UCSD-AML1 (cell line): ENCODE results near the gene DOCK1.

ENCODE experiments used
- DNase-seq: peaks from one replicate; lab custom pipeline; 2025; ENCODE audit not compliant: unreplicated experiment; lab: John Stamatoyannopoulos, UW

Gene DOCK1

DNA sequence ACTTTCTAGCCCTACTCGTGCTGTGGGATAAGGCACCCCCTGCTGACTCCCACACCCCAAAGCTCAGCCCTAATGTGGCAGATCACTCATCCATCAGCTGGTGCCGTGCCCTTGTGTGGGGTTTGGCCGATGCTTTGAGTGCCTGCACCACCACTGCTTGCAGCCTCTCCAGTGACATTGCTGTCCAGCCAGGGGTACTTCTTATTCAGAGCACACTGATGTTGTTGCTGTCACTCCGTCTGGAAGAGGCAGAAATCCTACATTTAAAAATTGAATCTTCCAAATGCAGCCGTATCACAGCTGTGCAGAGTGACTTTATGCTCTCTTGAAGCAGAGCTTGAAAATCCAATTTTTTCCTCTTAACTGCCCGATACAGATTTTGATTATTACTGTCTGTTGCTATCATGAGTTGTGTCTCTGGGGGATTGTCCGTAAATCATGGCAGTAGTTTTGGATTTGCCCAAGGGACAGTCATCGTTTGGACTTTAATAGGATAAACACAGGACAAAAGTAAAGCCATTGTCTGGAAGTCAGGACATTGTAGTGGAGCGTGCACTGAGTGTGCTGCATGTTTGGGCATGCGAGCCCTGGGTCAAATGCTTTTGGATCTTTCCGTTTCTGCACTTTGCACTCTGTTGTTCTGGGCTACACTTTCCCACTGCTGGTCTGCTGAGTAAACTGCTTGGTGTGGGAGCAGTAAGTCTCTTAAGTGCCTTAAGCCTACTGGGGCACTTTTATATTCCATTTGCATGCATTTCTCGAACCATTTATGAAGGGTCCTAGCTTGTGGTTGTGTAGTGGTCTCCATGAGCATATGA is 128.2 kb downstream of the DOCK1 start:
- DNase-seq, result no peak

- DNase-seq, result no peak
Measured at GRCh38 chr10:127034034-127034633, 128.9 kb downstream of the DOCK1 start.

DNA sequence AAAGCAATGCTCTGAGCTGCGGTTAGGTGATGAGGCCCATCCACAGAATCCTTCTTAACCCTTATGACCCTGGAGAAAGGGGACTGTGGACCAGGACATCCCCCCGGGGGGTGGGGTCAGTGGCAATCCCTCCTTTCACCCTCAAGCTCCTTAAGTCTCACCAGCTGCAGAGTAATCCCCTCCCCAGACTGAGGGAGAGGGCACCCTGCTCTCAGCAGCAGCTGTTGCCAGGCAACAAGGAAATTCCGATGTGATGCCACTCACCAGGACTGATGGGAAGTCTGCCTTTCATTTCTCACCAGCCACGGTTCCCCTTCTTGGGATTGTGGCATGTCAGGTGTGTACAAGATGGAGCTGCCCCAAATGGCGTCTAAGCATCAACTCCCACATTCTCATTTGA is 129.6 kb downstream of the DOCK1 start:
- DNase-seq, result no peak

GRCh38 chr10:127035827-127036226 is 130.6 kb downstream of the DOCK1 start:
- DNase-seq, result no peak

GRCh38 chr10:127036987-127037386 is 131.8 kb downstream of the DOCK1 start:
- no peak for DNase-seq

- DNase-seq, result no peak
Measured at GRCh38 chr10:127039435-127039834, 134.2 kb downstream of the DOCK1 start.

DNA sequence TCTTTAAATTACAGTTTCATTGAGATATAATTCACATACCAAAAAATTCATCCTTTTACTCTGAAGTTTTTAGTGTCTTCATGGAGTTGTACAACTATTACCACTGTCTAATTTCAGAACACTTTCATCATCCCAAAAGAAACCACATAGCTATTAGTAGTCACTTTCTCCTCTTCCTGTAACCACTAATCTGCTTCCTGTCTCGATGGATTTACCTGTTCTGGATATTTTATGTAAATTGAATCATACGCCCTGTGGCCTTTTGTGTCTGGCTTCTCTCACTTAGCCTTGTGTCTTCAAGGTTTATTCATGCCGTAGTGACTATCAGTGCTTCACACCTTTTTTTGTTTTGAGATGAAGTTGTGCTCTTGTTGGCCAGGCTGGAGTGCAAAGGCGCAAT is 135.5 kb downstream of the DOCK1 start:
- DNase-seq, result no peak

DNA sequence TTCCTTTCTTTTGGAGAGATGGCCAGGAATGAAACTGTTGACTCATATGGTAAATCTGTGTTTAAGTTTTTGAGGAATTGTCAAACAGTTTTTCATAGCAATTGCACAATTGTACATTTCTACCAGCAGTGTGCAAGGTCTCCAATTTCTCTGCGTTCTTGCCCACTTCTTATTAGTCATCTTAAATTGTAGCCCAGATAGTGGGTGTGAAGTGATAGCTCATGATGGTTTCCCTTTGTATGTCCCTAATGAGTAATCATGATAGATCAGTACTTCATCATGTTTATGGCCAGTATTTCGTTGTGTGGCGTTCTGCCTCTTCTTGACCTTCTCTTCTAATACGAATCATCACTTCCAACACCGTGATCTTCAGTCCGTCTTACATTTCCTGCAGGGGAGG is 136.3 kb downstream of the DOCK1 start:
- DNase-seq, result no peak

GRCh38 chr10:127043301-127043700 is 138.1 kb downstream of the DOCK1 start:
- DNase-seq, result no peak

- no peak for DNase-seq
Measured at GRCh38 chr10:127044186-127044585, 139.0 kb downstream of the DOCK1 start.

- no peak for DNase-seq
Measured at GRCh38 chr10:127046975-127047877, 142.0 kb downstream of the DOCK1 start.

- DNase-seq, result no peak
Measured at GRCh38 chr10:127047878-127048238, 142.6 kb downstream of the DOCK1 start.

DNA sequence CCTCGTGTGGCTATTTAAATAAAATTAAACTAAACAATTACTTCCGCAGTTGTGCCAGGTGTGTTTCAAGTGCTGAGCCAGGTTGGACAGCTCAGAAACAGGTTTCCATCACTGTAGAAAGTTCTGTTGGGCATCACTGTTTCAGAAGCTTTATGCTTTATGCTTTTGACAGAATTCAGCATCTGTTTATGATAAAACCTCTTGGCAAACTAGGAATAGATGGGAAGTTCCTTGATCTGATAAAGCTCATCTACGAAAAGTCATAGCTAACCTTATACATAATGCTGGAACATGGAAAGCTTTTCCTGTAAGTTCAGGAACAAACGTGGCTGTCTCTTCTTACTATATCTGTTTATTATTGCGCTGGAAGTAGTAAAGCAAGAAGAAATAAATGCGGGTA is 143.4 kb downstream of the DOCK1 start:
- DNase-seq, result no peak

DNA sequence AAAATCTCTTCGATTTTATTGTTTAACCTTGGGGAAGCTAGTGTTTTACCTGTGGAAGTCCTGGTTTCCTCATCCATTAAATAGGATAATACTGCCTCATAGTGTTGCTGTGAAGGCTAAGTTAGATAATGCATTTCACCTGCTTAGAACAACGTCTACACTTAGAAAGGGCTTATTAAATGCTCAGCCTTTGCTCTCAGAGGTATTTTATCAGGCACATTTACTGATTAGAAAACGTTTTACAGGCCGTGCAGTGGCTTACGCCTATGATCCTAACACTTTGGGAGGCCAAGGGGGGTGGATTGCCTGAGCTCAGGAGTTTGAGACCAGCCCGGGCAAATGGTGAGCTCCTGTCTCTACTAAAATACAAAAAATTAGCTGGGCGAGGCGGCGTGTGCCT is 146.8 kb downstream of the DOCK1 start:
- DNase-seq, result no peak

- DNase-seq, result no peak
Measured at GRCh38 chr10:127055263-127055662, 150.0 kb downstream of the DOCK1 start.

DNA sequence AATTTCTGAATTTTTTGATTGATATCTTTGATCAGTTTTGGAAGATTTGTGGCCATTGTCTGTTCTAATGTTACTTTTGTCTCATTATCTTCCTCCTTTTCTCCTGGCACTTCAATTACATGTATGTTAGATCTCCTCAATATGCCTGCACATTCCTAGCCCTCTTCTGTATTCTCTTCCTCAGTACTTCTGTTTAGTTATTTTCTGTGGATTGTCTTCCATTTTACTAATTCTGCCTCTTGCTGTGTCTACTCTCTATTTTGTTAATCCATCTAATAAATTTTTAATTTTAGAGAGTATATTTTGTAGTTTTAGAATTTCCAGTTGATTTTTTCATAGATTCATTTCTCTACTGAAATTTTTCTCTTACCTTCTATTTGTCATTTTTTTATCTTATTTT is 154.1 kb downstream of the DOCK1 start:
- DNase-seq, result no peak

- DNase-seq, result no peak
Measured at GRCh38 chr10:127063762-127064161, 158.5 kb downstream of the DOCK1 start.

DNA sequence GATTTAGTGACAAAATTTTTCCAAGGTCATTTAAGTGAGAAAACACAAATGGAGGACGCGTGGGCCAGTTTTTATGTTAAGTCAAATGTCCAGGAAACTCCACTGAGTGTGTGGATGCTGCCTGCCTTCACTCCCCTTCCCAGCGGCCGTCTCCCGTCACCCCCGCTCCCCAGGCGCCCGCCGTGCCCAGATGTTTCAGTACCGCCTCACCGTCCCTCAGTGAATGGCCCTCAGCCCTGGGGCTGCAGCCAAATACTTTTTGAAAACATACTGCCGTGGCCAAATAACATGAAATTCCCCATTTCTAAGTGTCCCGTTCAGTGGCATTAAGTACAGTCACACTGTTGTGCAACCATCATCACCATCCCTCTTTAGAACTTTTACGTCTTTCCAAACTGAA is 159.2 kb downstream of the DOCK1 start:
- no peak for DNase-seq

GRCh38 chr10:127067542-127068194 is 162.4 kb downstream of the DOCK1 start:
- DNase-seq, result no peak

GRCh38 chr10:127068485-127068884 is 163.3 kb downstream of the DOCK1 start:
- no peak for DNase-seq

DNA sequence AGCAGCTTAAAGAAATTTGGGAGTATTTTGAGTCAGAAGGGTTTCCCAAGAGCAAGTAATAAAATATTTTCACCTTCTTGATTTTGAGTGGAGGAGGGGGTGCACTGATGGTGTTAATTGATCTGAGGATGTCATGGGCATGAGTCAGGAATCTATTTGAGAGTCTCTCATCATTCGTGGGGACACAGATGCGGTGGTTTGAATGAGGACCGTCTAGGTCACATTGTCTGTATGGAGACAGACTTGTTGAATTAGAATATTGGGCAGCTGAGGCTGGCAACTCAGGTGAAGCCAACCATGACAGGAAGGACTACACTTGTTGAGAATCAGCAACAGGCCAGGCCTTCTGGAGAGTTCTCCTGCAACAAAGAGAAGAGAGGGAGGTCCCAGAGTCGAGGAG is 164.2 kb downstream of the DOCK1 start:
- DNase-seq, result no peak
